OCI-LY3 (cell line): ENCODE results near the gene POLR2B.

ENCODE experiments used
- CTCF ChIP-seq: fragments of 200-600, 300-600 bp; sonication (generic); IDR thresholded peaks from 2 replicates; pipeline ENCODE4 v1.5.1; 2014; ENCODE audit warnings: antibody characterized with exemption, low read length, low read depth
- EZH2phosphoT487 ChIP-seq: fragments of 200-600 bp; shearing (Covaris generic); IDR thresholded peaks from 2 replicates; pipeline ENCODE4 v1.6.1; 2018; ENCODE audit warnings: antibody characterized with exemption, mixed run types, low read depth

GRCh38 chr4:57051524-57051923 is 72.8 kb downstream of the POLR2B start:
- TF ChIP-seq CTCF = no peak
- TF ChIP-seq EZH2phosphoT487 = no peak
